GM21576 (cell line): Measurements from ENCODE around the gene TMPRSS2.

ENCODE experiments used
- ATAC-seq: cut with Tn5 transposase; IDR thresholded peaks from one replicate; pipeline ENCODE4 v1.9.1; 2021; ENCODE audit warnings: mild to moderate bottlenecking, moderate library complexity; ENCODE audit not compliant: unreplicated experiment

TMPRSS2 gene

DNA sequence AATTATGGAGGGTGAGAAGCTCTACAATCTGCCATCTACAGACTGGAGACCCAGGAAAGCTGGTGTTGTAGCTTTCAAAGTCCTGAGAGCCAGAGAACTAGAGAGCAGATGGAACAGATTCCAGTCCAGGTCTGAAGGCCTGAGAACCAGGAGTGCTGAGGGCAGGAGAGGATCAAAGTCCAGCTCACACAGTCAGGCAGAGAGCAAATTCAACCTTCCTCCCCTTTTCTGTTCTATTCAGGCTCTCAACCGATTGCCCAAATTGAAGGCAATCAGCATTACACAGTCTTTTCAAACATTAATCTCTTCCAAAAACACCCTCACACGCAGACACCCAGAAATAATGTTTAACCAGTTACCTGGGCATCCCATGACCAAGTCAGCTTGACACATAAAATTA, 2.5 kb upstream of the TMPRSS2 start:
- no peak for ATAC-seq

DNA sequence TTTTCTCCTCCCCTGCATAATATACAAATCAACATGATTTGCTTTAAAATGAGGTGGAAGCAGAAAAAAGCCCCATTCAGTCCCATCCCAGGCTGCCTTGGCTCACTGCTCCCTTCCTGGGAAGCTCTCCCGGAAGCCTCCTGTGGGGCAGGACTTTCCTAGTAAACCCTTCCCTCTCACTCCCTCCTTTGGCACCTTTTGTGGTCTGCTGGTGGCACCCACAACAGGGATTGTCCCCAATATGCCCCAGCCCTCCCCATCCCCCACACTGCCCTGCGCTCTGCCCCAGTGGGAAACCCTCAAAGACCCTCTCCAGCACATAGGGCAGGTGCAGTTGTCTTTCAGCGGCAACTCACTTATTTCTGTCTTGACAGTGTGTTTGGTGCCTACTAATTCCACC, 1.8 kb upstream of the TMPRSS2 start:
- ATAC-seq = no peak

DNA sequence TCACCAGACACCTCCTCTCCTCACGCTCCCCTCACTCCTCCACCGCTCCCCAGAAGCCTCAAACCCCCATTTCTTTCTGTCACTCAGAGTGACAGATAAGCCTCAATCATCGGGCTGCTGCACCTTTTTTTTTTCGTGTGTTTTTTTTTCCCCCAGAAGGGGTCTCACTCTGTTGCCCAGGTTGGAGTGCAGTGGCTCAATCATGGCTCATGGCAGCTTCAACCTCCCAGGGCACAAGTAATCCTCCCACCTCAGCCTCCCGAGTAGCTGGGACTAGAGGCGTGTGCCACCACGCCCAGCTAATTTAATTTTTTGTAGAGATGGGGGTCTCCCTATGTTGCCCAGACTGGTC, 1.2 kb upstream of the TMPRSS2 start:
- ATAC-seq = no peak

DNA sequence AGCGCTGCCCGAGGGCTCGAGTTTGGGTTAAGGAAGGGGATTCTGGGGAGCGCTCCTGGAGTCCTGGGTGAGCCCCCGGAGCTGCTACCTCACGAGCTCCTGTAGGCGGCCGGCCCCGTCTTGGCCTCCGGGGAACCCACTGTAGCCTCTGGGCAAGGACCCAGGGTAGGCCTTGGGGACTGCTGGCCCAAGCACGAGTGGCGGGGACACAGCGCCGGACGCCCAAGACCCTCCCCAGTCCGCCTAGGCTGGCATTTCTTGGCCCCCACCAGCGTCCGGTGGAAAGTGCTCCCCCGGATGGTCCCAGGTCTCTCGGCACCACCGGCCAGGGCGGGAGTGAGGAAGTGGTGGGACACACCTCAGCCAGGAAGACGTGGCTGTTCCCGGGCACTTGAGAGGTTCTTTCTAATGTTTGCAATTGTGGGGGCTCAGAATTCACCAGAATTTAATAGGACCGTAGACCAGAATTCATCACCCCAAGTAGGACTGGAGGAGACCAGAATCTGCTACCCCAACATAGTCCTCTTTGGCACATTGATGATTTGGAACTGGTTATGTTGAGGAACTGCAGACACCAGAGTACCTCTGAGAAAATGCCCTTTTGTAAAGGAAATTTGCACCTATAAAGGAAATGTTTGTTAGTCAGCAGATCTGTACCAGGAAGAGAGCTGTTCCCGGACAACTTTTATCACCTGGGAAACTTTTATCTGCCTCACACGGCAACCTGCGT, 622 bp upstream of the TMPRSS2 start:
- ATAC-seq = no peak

DNA sequence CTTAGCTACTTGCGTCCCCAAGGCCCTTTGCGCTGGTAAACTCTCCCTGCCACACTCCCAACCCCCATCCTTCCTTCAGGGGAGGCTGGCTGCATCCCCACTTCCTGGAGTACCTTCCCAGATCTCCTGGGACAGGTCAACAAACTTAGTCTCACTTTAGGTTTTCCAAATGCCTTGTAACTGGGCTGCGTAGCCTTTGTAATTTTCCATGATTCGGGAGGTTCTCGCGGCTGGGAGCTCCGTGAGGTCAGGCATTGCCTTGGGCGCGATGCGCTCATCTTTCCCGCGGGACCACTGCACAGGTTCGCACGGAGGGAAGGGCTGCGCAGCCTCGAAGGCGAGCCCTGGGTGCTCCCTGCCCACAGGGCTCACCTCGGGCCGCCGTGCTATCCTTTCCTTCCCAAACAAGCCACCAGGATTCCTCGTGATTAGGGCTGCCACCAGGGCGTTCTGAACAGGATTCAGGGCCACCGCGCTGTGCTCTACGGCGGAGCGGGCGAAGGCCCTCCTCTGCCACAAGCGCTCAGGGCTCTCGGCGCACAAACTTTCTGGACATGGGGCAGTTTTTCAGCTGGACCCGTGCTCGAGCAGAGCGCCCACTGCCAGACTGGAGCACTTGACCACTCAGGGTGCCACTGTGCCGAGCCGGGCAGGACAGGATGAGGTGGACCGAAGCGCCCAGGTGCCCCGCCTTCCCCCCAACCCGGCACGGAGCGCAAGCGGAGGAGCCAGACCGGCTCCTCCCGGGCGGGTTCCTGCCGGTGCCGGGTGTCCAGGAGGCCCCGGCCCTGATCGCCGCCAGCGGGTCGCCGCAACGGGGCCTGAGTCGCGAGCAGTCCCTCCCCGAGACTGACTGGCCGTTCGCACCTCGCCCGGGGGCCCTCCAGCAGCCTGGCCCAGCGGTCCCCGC, 1.1 kb downstream of the TMPRSS2 start:
- ATAC-seq = no peak

DNA sequence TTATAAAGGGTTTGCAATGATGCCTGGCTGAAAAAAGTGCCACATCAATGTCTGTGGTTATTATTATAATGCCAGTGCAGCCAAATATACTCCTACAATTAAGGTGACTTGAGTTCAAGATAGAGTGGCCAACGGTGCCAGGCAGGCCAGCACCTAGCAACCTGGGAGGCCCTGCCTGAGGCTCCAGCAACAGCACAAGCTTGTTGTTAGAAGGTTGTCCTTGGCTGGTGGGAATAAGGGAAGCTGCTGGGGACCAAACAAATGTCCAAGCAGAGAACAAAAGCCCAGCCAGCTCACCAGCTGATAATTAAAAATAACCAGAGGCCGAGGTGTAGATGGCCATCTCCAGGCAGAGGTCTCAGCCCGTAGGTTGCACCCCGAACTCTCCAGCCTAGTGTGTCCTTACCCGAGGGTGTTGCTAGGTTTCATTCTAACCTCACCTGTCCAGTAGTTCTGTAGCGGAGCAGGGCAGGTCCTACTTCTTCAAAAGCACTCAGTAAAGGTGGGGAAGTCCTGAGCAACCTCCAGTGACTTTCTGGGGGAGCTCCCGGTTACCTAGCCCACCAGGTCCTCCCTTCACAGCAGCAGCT, 1.9 kb downstream of the TMPRSS2 start:
- ATAC-seq = no peak

DNA sequence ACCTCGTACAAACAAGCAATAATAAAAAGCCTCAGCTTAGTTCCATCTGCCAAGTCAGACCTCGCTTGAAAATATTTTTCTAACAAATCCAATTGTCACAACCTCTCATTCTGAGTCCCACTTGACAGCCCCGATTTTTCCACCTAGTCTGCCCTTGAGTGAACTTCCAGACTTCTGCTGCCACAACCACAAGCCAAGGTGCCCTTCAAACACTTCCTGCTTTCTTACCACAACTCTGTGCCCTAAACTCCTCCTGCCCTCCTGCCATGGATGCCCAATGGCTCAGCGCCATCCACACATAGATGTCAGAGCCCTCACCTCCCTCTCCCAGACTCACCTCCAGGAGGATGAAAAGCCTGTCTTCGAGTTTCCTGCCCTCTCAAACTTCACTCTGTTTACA, 3.9 kb downstream of the TMPRSS2 start:
- ATAC-seq = no peak

DNA sequence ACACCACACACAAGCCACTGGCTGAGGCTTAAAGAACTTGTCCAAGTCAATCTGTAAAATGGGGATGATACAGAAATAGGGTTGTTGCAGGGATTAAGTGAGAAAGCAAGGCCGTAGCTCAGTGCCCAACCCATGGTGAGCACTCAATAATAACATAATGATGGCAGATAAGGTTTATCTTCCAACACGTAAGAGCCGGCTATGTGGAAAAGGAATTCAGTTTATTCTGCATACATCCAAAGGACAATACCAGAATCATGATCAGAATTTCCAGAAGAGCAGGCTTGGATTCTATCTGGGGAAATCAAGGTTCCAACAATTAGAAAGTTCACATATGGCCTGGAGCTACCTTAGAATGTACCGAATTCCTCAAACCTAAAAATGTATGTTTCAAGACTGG, 4.6 kb downstream of the TMPRSS2 start:
- ATAC-seq = no peak

DNA sequence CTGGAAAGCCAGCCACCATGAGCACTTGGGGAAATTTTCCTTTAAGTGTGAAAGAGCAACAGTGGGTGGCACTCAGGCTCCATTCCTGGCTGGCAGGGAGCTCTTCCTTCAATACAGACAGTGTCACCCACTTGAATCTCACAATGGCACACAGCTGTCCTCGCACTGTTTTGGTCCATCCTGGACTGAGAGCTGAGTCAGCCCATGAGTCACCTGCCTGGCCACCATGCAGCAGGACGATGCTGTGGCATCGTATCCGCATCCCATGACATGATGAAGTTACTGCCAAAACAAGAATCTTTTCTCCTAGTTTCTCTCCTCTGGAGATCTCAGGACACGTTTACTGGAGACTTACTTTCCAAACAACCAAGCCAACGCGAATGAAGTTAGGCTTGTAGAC, 6.0 kb downstream of the TMPRSS2 start:
- no peak for ATAC-seq

DNA sequence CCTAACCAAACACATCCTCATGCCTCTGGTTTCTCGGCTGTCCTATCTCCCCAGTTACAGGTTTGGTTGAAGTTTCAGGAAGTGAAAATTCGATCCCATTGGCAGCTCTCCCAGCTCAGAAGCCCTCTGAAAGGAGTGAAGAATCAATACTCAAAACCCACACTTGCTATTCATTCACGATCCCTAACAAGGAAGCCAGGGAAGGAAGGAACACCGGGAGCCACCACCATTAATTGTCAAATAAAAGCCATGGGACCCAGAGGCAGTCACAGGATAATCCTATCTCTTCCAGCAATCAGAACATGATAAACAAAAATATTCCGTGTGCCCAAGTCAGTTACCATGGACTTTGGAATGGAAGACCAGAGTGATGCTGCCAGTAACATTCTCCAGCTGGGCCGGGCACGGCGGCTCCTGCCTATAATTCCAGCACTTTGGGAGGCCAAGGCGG, 7.0 kb downstream of the TMPRSS2 start:
- no peak for ATAC-seq

DNA sequence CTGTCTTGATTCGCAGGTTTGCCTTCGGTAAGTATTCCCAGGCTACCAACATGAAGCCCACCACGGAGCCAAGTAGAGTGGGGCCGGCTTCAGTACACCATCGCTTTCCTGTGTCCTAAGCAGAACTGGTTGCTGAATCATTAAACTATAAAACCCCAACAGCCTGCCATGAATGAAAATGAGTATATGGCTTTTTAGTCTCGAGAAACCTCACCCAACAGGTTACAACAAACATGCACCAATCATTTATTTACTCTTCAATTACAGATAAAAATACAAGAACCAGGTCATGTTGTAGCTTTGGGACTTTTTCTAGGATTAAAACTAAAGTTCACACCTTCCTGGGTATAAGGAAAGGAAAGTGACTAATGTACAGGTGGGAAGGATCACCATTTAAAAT, 7.6 kb downstream of the TMPRSS2 start:
- ATAC-seq = no peak

DNA sequence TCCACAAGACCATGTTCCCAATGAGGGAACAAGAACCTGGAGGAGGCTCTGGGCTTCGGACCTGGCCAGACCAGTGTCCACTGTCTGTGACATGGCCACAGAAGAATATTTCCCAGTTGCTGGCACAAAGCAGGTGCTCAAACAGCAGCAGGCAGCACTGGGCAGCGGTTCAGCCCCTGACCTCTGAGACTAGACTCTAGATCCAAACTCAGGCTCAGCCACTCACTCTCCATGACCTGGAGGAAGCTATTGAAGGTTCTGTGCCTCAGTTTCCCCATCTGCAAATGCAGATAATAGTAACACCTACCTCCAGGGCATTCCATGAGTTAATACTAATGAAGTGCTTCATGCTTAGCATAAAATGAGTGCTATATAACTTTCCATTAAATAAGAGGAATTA, 8.0 kb downstream of the TMPRSS2 start:
- ATAC-seq = no peak

DNA sequence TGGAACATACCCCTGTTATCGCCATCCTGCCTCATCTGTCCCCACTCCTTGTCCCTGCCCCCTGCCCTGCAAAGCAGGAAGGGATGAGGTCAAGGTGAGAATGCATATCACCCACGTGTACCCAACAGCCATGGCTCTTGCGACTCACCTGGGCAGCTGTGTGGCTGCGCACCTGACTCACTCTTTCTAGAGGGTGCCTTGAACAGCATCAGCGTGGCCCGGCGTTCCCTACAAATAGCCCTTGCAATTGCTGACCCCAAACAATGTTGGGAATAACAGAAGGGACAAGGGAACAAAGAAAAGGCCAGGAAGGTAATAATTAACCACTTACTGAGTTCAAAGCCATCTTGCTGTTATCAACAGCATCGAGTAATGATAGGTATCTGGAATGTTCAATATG, 10.2 kb downstream of the TMPRSS2 start:
- ATAC-seq = no peak

DNA sequence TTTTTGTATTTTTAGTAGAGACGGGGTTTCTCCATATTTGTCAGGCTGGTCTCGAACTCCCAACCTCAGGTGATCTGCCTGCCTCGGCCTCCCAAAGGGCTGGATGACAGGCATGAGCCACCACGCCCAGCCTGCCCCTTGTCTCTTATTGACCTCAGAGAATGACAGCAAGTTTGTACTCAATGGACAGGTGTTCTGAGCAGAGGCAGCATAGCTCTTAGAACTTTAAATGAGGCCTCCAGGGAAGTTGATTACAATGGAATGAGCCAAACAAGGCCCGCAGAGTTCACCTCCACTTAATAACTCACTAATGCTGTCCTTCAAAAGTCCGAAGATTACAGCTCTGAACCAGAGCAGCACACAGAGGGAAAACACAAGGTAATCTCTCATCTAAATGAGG, 10.9 kb downstream of the TMPRSS2 start:
- ATAC-seq = no peak

DNA sequence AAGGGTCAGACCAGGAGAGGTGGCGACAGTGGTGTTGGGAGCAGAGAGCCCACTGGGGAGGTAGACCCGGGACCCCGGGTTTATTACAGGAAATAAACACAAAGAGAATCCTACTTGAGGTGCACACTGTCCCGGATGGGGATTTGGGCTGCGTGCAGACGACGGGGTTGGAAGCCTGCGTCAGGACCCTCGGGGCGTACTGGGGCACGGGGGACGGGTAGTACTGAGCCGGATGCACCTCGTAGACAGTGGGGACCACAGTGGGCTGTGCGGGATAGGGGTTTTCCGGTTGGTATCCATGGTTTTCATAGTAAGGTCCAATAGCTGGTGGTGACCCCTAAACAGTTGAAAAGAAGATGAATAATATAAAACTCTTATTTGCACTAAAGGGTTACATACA, 13.7 kb downstream of the TMPRSS2 start:
- no peak for ATAC-seq

DNA sequence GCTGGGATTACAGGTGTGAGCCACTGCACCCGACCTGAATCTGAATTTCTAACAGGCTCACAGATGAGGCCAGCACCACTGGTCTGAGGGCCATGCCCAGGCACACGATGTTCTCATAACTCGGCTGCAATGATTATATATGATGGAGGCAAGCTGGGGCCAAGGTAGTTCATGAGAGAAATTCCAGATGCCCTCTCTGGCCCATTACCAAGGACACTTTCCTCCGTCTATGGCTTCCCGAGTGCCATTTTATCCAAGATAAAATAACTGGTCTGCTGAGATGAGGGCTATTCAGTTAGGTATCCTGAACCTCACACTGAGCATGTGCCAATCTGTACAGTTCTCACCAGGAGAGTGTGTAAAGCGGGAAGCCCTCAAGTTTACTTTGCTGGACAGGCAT, 16.5 kb downstream of the TMPRSS2 start:
- no peak for ATAC-seq

DNA sequence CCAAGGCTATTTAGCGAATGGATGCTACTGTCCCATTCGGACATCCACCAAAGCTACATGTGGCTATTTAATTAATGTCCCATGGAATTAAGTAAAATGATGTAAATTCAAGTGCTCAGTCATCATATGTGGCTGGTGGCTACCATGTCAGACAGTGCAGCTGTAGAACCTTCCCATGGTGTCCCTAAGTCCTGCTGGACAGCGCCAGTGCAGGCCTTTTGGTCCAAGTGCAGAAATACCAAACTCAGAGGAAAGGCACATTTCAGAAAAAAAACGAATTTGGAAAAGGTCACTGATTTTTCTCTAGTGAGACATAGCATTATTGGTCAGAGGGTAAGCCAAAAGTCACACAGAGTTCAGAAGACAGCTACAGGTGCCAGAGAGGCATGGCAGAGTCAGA, 17.6 kb downstream of the TMPRSS2 start:
- ATAC-seq = no peak

DNA sequence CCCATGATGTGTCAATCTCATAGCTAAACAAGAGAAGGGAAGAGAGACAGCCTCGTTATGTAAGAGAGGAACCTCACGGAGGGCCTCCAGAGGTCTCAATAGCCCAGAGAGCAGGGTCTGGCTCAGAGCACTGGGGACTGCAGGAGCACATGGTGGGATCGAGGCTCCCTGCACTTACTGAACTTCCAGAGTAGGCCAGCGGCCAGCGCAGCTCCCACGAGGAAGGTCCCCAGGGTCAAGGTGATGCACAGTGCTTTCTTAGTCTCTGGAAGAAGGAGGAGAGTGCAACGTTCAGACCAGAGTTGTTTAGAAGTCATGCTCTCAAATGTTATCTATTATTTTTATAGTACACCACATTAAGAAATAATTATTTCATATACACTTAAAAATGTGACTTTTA, 18.6 kb downstream of the TMPRSS2 start:
- no peak for ATAC-seq

DNA sequence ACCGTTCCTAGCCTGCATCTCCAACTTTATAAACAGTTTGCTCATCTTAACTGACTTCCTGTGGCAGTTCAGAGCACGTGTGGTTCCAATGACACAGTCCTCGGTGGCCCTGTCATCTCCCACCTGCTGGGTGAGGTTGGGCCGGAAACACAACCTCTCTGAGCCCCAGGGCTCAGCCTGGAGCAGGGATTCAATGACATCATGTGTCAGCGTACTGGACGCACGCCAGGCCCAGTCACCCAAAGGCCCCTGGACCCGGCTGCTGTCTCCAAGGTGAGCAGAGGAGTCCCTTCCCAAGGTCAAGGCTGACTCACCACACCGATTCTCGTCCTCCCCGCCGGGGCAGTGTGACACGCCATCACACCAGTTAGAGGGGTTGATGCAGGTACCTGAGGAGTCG, 19.9 kb downstream of the TMPRSS2 start:
- no peak for ATAC-seq

DNA sequence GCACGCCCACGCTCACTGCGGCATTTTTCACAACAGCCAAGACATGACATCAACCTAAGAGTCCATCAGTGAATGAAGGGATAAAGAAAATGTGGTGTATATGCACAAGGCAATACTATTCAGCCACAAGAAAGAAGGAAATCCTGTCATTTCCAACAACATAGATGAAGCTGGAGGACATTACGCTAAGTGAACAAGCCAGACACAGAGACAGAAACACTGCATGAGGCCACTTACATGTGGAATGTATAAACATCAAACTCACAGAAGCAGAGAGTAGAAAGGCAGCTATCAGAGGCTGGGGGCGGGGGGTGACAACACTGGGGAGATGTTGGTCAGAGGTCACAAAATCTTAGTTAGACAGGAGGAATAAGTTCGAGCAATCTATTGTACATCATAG, 20.9 kb downstream of the TMPRSS2 start:
- no peak for ATAC-seq

DNA sequence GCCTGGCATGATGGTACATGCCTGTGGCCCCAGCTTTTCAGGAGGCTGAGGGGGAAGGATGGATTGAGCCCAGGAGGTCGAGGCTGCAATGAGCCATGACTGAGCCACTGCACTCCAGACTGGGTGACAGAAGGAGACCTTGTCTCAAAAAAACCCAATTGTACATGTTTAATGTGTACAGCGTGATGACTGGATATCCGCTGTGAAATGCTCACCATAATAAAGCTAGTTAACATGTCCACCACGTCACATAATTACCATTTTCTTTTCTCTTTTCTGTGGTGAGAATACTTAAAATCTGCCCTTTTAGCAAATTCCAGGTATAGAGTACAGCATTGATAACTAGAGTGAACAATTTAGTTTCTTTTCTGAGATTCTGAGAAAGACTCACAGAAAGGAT, 24.0 kb downstream of the TMPRSS2 start:
- no peak for ATAC-seq

DNA sequence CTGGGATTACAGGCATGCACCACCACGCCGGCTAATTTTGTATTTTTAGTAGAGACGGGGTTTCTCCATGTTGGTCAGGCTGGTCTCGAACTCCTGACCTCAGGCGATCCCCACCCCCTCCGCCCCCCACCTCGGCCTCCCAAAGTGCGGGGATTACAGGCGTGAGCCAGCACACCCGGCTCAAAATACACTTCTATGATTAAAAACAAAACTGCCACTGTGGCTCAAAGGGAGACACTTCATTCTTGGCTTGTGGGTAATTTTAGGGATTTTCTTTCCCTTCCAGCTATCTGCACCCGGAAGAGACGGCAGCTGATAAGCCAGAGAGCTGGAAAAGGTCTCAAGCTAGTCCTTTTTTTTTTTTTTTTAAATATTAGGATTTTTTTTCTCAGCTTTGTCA, 24.5 kb downstream of the TMPRSS2 start:
- no peak for ATAC-seq
